Keratinocyte (primary cell): ENCODE results near the gene TMEM221.

ENCODE experiments used
- EZH2 ChIP-seq: IDR thresholded peaks from one replicate; pipeline ENCODE4 v1.6.1; 2012; ENCODE audit warnings: inconsistent platforms, mild to moderate bottlenecking, low read length, moderate library complexity
- TF ChIP-seq, protein P1 (sequence below), 3 experiments: IDR thresholded peaks in 1 of 3; conservative IDR thresholded peaks in 1 of 3; optimal IDR thresholded peaks in 1 of 3; 2 replicates in 2 of 3; 3 replicates in 1 of 3; pipeline versions ENCODE3 to v1.5.1; 2011; ENCODE audit warnings: low read length in 3 of 3, mild to moderate bottlenecking in 3 of 3, moderate library complexity in 2 of 3, control low read depth in 1 of 3, inconsistent platforms in 1 of 3; ENCODE audit not compliant: insufficient read depth in 2 of 3; ENCODE audit errors: extremely low read depth in 1 of 3

DNA sequence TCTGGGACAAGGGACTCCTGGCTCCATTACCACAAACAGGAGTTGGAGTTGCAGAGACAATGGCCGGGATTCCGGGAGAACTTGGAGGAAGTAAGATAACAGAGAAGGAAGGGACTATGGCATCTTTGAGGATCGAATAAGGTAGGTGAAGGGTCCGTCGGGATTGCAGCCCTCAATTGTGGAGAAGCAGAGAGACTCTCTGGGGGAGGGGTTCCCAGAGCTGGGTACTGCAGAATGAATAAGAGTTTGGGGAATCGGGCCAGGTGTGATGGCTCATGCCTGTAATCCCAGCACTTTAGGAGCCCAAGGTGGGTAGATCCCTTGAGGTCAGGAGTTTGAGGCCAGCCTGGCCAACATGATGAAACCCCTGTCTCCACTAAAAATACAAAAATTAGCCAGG is 46.8 kb downstream of the TMEM221 start:
- TF ChIP-seq, protein P1, sequence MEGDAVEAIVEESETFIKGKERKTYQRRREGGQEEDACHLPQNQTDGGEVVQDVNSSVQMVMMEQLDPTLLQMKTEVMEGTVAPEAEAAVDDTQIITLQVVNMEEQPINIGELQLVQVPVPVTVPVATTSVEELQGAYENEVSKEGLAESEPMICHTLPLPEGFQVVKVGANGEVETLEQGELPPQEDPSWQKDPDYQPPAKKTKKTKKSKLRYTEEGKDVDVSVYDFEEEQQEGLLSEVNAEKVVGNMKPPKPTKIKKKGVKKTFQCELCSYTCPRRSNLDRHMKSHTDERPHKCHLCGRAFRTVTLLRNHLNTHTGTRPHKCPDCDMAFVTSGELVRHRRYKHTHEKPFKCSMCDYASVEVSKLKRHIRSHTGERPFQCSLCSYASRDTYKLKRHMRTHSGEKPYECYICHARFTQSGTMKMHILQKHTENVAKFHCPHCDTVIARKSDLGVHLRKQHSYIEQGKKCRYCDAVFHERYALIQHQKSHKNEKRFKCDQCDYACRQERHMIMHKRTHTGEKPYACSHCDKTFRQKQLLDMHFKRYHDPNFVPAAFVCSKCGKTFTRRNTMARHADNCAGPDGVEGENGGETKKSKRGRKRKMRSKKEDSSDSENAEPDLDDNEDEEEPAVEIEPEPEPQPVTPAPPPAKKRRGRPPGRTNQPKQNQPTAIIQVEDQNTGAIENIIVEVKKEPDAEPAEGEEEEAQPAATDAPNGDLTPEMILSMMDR (optimal IDR thresholded peaks at IDR 0.05 in 1 of 3, IDR thresholded peaks at IDR 0.05 in 1 of 3, conservative IDR thresholded peaks at IDR 0.05 in 1 of 3; ENCODE audit: extremely low read depth in 1 of 3, insufficient read depth in 2 of 3, low read length in 3 of 3) = no peak
- no peak for TF ChIP-seq EZH2
